Adrenal gland (tissue), 5 donors: ENCODE results near the gene LDAH.

Source experiments
- CTCF ChIP-seq, 6 experiments: fragments of 450-650 bp in 4 of 6; fragments of 200-600 bp in 2 of 6; sonication (generic) in 1 of 6; IDR thresholded peaks; 1 replicate in 5 of 6; 2 replicates in 1 of 6; pipeline versions ENCODE4 v1.5.1 to v1.8.0; 2016 to 2021; ENCODE audit warnings: antibody characterized with exemption in 6 of 6, mild to moderate bottlenecking in 2 of 6, moderate library complexity in 1 of 6
- POLR2A ChIP-seq, 2 donors: fragments of 450-650 bp; IDR thresholded peaks; one replicate each; pipeline ENCODE4 v1.6.1; 2017; ENCODE audit warnings: antibody characterized with exemption in 2 of 2, mild to moderate bottlenecking in 2 of 2, moderate library complexity in 1 of 2
- donor health status: DM: no; HTN: no; CAD: no.

GRCh38 chr2:20684581-20685063 lies 138.3 kb downstream of the LDAH start:
- TF ChIP-seq CTCF (IDR thresholded peaks at IDR 0.05) (no peak), POLR2A (IDR thresholded peaks at IDR 0.05) (no peak)
